Amniotic epithelial cell (primary cell): ENCODE data around the gene ZBTB25.

ENCODE experiments used
- DNase-seq: peaks from one replicate; pipeline ENCODE4 v3.0.0-alpha.2; 2010; ENCODE audit warnings: low read depth

The ZBTB25 gene

DNA sequence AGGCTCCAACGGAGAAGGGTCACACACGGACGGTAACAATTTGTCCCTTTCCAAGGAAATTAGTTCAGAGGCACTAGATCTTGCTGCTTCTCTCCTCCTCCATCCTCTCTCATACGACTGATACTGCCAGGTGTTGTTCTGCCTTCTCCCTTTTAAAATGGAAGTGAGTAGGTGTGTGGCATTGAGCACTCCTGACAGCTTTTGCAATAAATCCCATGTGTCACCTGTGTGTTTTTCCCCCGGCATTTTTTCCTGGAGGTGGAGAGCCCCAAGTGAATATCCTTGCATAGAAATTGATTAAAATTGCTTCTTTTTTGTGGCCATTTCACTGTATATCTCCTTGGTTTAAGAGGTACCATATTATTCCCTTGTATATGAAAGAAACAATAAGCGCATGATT, 64.5 kb downstream of the ZBTB25 start:
- no peak for DNase-seq

DNA sequence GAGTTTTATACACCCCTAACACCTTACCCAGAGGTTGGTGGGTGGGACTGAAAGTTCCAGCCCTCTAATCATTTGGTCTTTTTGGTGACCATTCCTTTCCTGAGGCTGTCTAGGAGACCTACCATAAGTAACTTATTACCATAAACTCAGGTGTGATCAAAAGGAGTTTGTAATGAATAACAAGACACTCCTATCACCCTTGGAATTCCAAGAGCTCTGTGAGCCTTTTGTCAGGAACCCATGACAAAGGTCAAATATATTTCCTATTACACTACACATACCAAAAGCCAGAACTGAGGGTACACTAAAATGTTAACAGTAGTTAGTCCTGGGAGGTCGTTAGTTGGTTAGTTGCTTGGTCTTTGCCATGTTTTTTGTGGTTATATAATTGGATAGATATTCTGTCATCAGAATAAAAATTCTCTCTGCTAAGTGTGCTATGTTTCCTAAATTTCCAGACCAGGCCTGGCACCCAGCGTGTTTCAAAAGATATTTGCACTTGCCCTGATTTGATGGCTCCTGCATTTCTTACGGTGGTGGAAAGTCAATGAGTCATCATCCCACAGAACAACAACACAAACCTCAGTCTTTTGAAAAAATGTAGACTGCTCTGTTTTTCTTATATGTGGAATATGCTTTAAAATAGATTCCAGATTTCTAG, 65.3 kb downstream of the ZBTB25 start:
- peak; percentile 88 for DNase-seq

- peak; percentile 84 for DNase-seq
Observed at GRCh38 chr14:64434528-64434927, 69.1 kb downstream of the ZBTB25 start.

- DNase-seq, result peak; percentile 32
Observed at GRCh38 chr14:64423987-64424386, 79.7 kb downstream of the ZBTB25 start.

DNA sequence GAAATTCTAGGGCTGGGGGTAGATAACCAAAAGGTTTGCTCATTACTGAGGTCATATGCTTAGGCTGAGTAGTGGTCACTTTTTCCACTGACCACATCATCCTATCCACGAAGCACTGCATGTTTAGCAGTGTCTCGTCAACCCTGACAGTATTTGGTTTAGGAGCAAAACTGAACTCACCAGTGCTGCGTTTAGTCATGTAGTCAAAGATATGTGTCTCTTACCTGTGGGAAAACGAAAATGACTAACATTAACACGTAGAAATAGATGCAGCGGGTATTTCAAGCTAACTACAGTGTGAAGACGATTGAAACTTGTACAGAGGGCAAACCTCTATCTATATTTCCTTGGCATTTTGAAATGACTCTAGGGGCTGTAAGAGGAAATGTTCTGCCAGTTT, 80.9 kb downstream of the ZBTB25 start:
- no peak for DNase-seq

GRCh38 chr14:64422005-64422404, 81.6 kb downstream of the ZBTB25 start:
- no peak for DNase-seq

GRCh38 chr14:64421166-64421565, 82.5 kb downstream of the ZBTB25 start:
- DNase-seq, result peak; percentile 65

- DNase-seq, result peak; percentile 34
Observed at GRCh38 chr14:64419003-64419402, 84.6 kb downstream of the ZBTB25 start.

DNA sequence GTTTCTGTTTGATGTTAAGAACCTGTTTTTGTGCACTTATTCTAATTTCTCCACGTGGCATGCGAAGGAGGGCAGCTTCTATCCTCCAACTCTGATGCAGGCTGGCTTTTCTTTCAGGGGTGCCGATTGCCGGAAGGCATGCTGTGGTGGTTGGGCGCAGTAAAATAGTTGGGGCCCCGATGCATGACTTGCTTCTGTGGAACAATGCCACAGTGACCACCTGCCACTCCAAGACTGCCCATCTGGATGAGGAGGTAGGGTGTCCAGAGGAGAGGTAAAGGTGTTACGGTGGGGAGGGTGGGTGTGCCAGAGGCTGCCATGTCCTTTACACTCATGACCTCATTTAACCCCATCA, 85.9 kb downstream of the ZBTB25 start:
- DNase-seq, result no peak

GRCh38 chr14:64417055-64417770, 86.4 kb downstream of the ZBTB25 start:
- peak; percentile 60 for DNase-seq

- DNase-seq, result no peak
Observed at GRCh38 chr14:64416348-64416932, 87.2 kb downstream of the ZBTB25 start.

- no peak for DNase-seq
Observed at GRCh38 chr14:64412237-64412636, 91.4 kb downstream of the ZBTB25 start.

DNA sequence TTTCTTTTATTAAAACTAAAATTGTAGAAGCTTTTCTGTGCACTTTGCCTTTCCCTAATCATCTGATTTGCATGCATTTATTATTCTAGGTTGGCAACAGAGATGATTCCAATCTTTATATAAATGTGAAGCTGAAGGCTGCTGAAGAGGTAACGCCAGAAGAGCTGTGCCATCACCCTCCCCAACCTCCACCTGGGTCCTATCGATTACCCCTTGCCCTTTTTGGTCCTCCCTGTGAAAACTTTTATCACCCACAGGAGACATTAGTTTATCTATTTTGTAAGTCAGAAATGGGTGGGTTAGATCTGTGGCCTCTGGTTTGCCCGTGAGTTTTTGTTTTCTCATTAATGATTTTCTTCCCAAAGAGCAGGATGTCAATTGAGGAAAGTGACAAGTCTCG, 92.6 kb downstream of the ZBTB25 start:
- DNase-seq, result no peak

- peak; percentile 87 for DNase-seq
Observed at GRCh38 chr14:64410084-64410774, 93.4 kb downstream of the ZBTB25 start.

DNA sequence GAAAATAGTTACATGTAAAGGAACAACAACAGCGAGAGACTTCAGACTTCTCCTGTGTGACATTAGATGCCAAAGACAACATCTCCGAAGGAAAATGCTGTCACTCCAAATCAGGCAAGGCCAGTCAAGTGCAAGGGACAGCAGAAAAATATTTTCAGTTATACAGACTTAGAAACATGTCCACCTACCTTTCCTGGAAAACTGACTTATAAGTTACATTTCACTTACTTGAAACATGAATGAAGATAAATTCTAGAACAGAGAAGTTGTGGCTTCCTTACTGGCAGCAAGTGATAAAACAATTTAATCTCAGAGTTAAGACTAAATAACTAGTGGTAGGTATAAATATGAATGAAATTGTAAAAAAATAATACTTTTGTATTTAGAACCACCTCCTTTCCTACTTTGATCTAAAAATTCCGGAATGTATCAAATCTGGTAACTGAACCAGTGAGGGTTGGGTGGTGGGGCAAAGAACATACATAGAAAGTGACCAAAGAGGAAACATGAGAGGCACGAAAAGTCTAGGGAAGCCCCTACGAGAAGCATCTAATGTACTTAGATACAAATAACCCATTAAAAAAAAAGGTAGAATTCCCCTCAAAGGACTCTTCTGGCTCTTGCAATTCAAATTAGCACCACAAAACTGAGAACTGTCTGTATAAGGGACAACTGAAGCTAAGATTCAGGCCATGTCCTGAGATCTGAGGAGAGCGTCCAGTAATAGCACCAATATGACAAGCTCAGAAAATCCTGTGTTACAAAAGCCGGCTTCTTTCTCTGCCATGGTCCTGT, 94.3 kb downstream of the ZBTB25 start:
- no peak for DNase-seq

GRCh38 chr14:64407329-64407728, 96.3 kb downstream of the ZBTB25 start:
- DNase-seq, result no peak

- DNase-seq, result no peak
Observed at GRCh38 chr14:64405295-64405694, 98.3 kb downstream of the ZBTB25 start.

- no peak for DNase-seq
Observed at GRCh38 chr14:64401949-64402348, 101.7 kb downstream of the ZBTB25 start.

GRCh38 chr14:64400829-64401459, 102.7 kb downstream of the ZBTB25 start:
- DNase-seq, result no peak
